Immature natural killer cell (primary cell): Measurements from ENCODE around the gene FUOM. TPM values are rescaled to one million over a fixed set of nuclear protein-coding genes. Genes with fewer than 3 reads are reported as not detected.

Experiments
- DNase-seq, 3 donors: peaks; one replicate each; pipeline ENCODE4 v3.0.0; 2022; ENCODE audit warnings: mixed read lengths in 1 of 3
- H3K27ac Mint-ChIP-seq, 6 donors: one replicate each; pipeline ENCODE4 v1.8.0; 2020; ENCODE audit warnings: mixed read lengths in 6 of 6, mild to moderate bottlenecking in 5 of 6, inconsistent platforms in 4 of 6, moderate library complexity in 3 of 6
- H3K27me3 Mint-ChIP-seq, 3 donors: one replicate each; pipeline ENCODE4 v1.8.0; 2020 to 2021; ENCODE audit warnings: low read depth in 3 of 3, mild to moderate bottlenecking in 3 of 3, mixed read lengths in 3 of 3, moderate library complexity in 3 of 3, inconsistent platforms in 1 of 3
- H3K36me3 Mint-ChIP-seq, 3 donors: one replicate each; pipeline ENCODE4 v1.8.0; 2020; ENCODE audit warnings: mixed read lengths in 3 of 3, inconsistent platforms in 2 of 3, mild to moderate bottlenecking in 2 of 3
- H3K4me1 Mint-ChIP-seq, 2 donors: one replicate each; pipeline ENCODE4 v1.8.0; 2020; ENCODE audit warnings: inconsistent platforms in 2 of 2, mild to moderate bottlenecking in 2 of 2, mixed read lengths in 2 of 2, moderate library complexity in 1 of 2
- H3K4me3 Mint-ChIP-seq, 5 donors: one replicate each; pipeline ENCODE4 v1.8.0; 2020; ENCODE audit warnings: mild to moderate bottlenecking in 5 of 5, mixed read lengths in 5 of 5, inconsistent platforms in 3 of 5, moderate library complexity in 3 of 5
- H3K9me3 Mint-ChIP-seq, 6 donors: one replicate each; pipeline ENCODE4 v1.8.0; 2020; ENCODE audit warnings: mild to moderate bottlenecking in 6 of 6, mixed read lengths in 6 of 6, inconsistent platforms in 4 of 6, moderate library complexity in 3 of 6
- polyA plus RNA-seq, 3 donors: library from polyadenylated mRNA; unstranded; fragments of 300-500 nt; fragmentation: Illumina TruSeq; gene quantifications; one replicate each; pipeline ENCODE4 v1.2.3, GENCODE V29; 2021

Gene FUOM
- polyA plus RNA-seq, 3 donors from 2014 or later = 12.3 to 28.7 (median 17.5) TPM

- H3K4me3 Mint-ChIP-seq = no peak overlapping the region
- H3K36me3 Mint-ChIP-seq = no peaks in the 10 kb centered on the region
- H3K9me3 Mint-ChIP-seq = no peaks in the 10 kb centered on the region
- peaks cover 6 to 23% (median 9%) of the 10 kb centered on the region in 3 donors for H3K27me3 Mint-ChIP-seq
- H3K4me1 Mint-ChIP-seq = no peaks in the 10 kb centered on the region
- no peak for DNase-seq
- H3K27ac Mint-ChIP-seq = no peak overlapping the region
Observed at GRCh38 chr10:133346413-133346812, 11.4 kb downstream of the FUOM start.

GRCh38 chr10:133344236-133344635 lies 13.6 kb downstream of the FUOM start:
- H3K36me3 Mint-ChIP-seq = no peaks in the 10 kb centered on the region
- H3K4me1 Mint-ChIP-seq = no peaks in the 10 kb centered on the region
- no peak overlapping the region for H3K4me3 Mint-ChIP-seq
- no peaks in the 10 kb centered on the region for H3K9me3 Mint-ChIP-seq
- H3K27ac Mint-ChIP-seq = no peak overlapping the region
- H3K27me3 Mint-ChIP-seq = peaks cover 8 to 21% (median 9%) of the 10 kb centered on the region in 3 donors
- DNase-seq = no peak

DNA sequence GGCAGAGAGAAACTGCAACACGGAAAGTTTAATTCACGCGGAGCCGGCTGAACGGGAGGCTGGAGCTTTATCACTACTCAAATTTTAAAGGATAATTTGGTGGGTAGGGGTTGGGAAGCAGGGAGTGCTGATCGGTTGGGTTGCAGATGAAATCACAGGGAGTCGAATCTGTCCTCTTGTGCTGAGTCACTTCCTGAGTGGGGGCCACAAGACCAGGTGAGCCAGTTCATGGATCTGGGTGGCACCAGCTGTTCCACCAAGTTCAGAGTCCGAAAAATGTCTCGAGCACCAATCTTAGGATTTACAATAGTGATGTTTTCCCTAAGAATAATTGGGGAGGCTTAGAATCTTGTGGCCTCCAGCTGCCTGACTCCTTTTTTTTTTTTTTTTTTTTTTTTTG lies 14.3 kb downstream of the FUOM start:
- H3K36me3 Mint-ChIP-seq = no peaks in the 10 kb centered on the region
- H3K4me3 Mint-ChIP-seq = no peak overlapping the region
- peaks cover 7 to 21% (median 9%) of the 10 kb centered on the region in 3 donors for H3K27me3 Mint-ChIP-seq
- DNase-seq = no peak
- no peaks in the 10 kb centered on the region for H3K9me3 Mint-ChIP-seq
- no peaks in the 10 kb centered on the region for H3K4me1 Mint-ChIP-seq
- no peak overlapping the region for H3K27ac Mint-ChIP-seq

DNA sequence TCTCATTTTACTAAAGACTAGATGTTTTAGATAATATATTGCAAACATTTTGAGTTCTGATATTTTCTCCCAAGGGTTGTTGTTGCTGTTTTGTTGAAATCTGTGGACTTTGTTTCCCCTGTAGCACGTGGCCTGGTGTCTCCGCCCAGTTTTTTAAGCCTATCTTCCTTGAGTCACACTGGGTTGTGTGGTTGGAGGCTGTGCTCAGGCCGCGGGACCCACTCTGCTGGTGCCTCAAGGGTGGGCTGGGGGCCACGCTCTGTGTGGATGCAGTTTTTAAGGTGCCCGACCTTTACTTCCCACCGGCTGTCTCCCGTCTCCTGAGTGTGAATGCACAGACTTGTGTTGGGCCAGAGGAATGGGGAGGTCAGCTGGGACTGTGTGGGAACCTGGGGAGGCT lies 14.9 kb downstream of the FUOM start:
- no peaks in the 10 kb centered on the region for H3K9me3 Mint-ChIP-seq
- H3K27me3 Mint-ChIP-seq = peaks cover 7 to 21% (median 9%) of the 10 kb centered on the region in 3 donors
- H3K36me3 Mint-ChIP-seq = no peaks in the 10 kb centered on the region
- H3K4me3 Mint-ChIP-seq = no peak overlapping the region
- no peak for DNase-seq
- H3K27ac Mint-ChIP-seq = no peak overlapping the region
- no peaks in the 10 kb centered on the region for H3K4me1 Mint-ChIP-seq

DNA sequence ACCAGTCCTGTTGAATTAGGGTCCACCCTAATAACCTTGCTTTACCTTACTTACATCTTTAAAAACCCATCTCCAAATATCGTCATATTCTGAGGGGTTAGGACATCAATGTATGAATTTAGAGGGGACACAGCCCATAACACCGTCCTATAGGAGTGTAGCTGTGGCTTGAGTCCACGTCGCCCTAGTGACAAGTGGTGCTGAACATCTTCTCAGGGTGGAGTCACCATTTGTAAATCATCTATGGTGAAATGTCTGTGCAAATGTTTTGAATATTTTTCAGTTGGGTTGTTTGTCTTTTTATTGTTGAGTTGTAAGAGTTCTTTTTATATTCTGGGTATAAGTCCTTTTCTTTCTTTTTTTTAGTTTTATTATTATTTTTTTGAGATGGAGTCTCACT lies 15.8 kb downstream of the FUOM start:
- Mint-ChIP-seq H3K27ac (no peak overlapping the region), H3K4me3 (no peak overlapping the region), H3K27me3 (peaks cover 7 to 21% (median 9%) of the 10 kb centered on the region in 3 donors)

DNA sequence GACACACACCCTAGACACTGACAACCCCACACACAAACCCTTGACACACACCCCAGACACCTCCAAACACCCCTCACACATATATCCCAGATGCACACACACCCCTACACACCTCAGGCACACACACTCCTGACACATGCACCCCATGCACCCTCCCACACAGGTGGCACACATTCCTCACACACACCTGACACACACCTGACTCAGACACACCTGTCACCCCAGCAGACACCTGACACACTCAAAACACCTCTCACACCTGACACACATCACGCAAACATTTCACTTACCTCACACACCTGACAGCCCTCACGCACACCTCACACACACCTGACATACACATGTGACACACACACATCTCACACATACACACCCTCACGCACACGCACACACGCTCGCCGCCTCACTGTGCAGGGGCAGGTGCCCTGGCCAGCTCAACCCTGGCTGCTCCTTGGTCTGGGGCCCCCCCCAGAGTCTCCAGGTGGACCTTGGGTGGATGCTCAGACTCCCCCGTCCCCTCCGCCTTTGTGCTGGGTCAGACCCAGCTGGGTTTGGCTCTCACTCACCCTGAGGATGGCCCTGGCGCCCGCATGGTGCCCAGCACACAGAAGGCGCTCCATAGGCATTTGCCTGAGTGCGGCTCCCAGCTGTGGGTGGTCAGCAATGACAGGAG lies 18.0 kb downstream of the FUOM start:
- Mint-ChIP-seq H3K9me3 (no peaks in the 10 kb centered on the region), H3K27ac (no peak overlapping the region), H3K4me3 (no peak overlapping the region), H3K36me3 (no peaks in the 10 kb centered on the region), H3K4me1 (peaks cover 0 to 2% of the 10 kb centered on the region in 2 donors), H3K27me3 (peaks cover 7 to 15% (median 11%) of the 10 kb centered on the region in 3 donors)
- no peak for DNase-seq

More for the DNA sequence above, 15.8 kb downstream of the FUOM start:
- H3K4me1 Mint-ChIP-seq = no peaks in the 10 kb centered on the region
- no peak for DNase-seq
- no peaks in the 10 kb centered on the region for H3K36me3 Mint-ChIP-seq
- no peaks in the 10 kb centered on the region for H3K9me3 Mint-ChIP-seq

DNA sequence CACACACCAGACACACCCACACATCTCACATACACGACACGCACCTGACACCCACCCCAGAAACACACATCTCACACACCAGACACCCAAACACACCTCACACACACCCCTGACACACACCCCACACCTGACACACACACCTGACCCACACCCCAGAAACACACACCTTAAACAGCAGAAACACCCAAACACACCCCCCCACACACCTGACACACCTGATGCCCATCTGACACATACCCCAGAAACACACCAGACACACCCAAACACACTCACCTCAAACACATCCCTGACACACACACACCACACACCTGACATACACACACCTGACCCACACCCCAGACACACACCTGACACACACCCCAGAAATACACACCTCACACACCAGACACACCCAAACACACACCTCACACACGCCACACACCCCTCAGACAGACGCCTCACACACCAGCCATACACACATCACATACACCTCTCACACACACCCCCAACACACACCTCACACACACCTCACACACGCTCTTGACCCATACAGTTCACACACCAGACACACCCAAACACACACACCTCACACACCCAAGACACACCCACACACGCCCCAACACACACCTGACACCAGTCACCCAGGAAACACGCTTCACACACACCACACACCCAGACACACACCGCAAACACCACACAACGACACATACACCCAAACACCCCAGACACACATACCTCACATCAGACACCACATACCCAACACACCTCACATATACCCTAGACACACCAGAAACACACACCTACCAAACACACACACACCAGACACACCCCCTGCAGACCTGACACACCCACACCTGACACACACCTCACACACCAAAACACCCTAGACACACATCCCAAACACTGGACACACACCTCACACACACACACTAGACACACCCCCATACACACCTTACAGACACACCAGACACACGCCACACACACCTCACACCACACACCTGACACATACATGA lies 19.4 kb downstream of the FUOM start:
- Mint-ChIP-seq H3K9me3 (no peaks in the 10 kb centered on the region), H3K27me3 (peaks cover 8 to 13% (median 10%) of the 10 kb centered on the region in 3 donors), H3K36me3 (no peaks in the 10 kb centered on the region), H3K4me3 (no peak overlapping the region), H3K27ac (no peak overlapping the region), H3K4me1 (peaks cover 0 to 2% of the 10 kb centered on the region in 2 donors)
- DNase-seq = no peak

DNA sequence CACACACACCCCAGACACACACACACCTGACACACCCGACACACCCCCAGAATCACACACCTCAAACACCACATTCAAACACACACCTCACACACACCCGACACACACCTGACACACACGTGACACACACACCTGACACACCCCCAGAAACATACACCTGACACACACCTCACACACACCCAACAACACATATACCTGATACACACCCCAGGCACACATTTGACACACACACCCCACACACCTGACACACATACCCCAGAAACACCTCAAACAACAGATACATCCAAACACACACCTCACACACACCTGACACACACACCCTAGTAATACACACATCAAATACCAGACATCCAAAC lies 20.5 kb downstream of the FUOM start:
- no peak for DNase-seq
- Mint-ChIP-seq H3K36me3 (no peaks in the 10 kb centered on the region), H3K4me1 (peaks cover 0 to 2% of the 10 kb centered on the region in 2 donors), H3K4me3 (no peak overlapping the region), H3K9me3 (no peaks in the 10 kb centered on the region), H3K27me3 (peaks cover 9 to 12% (median 12%) of the 10 kb centered on the region in 3 donors), H3K27ac (no peak overlapping the region)

- H3K36me3 Mint-ChIP-seq = no peaks in the 10 kb centered on the region
- peak within 1 kb of the TSS; percentile 61 to 73 (median 69) for H3K4me3 Mint-ChIP-seq
- peaks cover 3 to 18% (median 10%) of the 10 kb centered on the region in 3 donors for H3K27me3 Mint-ChIP-seq
- peak within 1 kb of the TSS in 5 of 6 donors; percentile 62 to 91 (median 78) for H3K27ac Mint-ChIP-seq
- no peaks in the 10 kb centered on the region for H3K9me3 Mint-ChIP-seq
- DNase-seq = peak; percentile 88 to 89 (median 88)
- H3K4me1 Mint-ChIP-seq = peaks cover 0 to 2% of the 10 kb centered on the region in 2 donors
Observed at GRCh38 chr10:133336577-133337369, 21.0 kb downstream of the FUOM start, which contains the start of gene CALY. Gene CALY, minus strand, starts transcription at chr10:133336896. Its CDS starts 7,907 bp downstream, at chr10:133328989.

DNA sequence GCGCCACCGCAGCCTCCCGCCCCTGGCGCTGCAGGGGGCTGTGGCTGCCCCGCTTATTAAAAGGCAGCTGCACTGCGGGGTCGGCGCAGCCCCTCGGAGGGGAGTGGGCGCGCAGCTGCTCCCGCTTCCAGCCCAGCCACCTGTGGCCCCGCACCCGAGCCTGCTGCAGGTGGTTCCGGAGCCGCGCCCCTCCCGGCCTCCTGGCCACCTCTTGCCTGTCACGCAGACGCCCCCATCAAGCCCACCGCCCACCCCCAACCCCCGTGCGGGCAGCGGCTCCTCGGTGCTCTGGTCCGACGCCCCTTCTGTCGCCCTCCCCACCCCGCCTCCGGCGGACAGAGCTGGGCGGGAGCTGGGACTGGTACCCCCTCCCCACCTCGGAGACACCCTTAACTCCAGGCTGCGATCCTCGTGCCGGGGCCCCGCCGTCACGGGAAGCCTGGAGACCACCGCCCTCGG lies 21.7 kb downstream of the FUOM start:
- no peaks in the 10 kb centered on the region for H3K9me3 Mint-ChIP-seq
- H3K27me3 Mint-ChIP-seq = peaks cover 0 to 15% (median 10%) of the 10 kb centered on the region in 3 donors
- no peak overlapping the region for H3K27ac Mint-ChIP-seq
- no peak for DNase-seq
- no peaks in the 10 kb centered on the region for H3K36me3 Mint-ChIP-seq
- peaks cover 0 to 2% of the 10 kb centered on the region in 2 donors for H3K4me1 Mint-ChIP-seq
- no peak overlapping the region for H3K4me3 Mint-ChIP-seq

DNA sequence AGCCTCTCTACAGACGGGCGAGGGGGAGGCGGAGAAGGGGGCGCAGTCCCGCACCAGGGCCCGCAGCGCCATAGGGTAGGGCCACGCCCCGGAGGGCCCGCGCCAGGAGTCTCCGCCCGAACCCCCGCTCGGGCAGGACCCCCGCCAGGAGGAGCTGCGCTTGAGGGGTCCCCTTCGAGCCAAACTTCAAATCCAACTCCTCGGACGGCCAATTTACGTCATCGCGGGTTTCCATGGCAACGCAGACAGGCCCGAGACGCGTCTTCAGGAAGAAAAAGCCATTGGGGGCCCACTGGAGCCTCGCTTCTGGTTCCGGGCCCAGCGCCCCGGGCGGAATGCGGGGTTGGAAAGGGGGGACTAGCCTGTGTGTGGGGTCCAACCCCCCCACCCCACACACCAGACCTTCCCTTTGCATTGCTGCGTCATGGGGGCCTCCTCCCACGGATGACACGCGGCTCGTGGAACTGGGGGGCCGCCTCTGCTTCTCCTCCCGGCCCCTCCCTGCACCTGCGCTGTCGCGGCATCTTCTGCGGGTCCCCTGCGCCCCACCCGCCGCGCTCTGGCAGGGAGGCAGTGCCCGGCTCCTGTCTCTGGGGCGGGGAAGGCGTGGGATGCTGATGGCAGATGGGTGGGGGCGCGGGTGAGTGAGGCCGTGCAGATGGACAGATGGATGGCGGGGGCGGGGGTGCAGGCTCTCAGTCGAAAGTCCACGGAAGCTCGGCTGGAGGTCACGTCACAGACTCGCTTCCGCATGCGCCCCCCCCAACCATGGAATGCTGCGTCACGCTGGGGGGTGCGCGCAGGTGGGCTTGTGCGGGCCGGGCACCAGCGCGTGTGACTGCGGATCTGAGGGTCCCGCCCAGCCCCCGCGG lies 22.3 kb downstream of the FUOM start:
- peak; percentile 79 to 83 (median 80) for DNase-seq
- H3K27ac Mint-ChIP-seq = peak overlapping the region in 5 of 6 donors; percentile 62 to 78 (median 76)
- peak overlapping the region; percentile 61 to 73 (median 69) for H3K4me3 Mint-ChIP-seq
- H3K27me3 Mint-ChIP-seq = peaks cover 4 to 17% (median 10%) of the 10 kb centered on the region in 3 donors
- no peaks in the 10 kb centered on the region for H3K9me3 Mint-ChIP-seq
- H3K4me1 Mint-ChIP-seq = peaks cover 0 to 2% of the 10 kb centered on the region in 2 donors
- no peaks in the 10 kb centered on the region for H3K36me3 Mint-ChIP-seq

- peaks cover 0 to 2% of the 10 kb centered on the region in 2 donors for H3K4me1 Mint-ChIP-seq
- H3K4me3 Mint-ChIP-seq = peak overlapping the region; percentile 56 to 82 (median 75)
- H3K36me3 Mint-ChIP-seq = no peaks in the 10 kb centered on the region
- DNase-seq = no peak
- no peaks in the 10 kb centered on the region for H3K9me3 Mint-ChIP-seq
- peak overlapping the region in 5 of 6 donors; percentile 62 to 87 (median 78) for H3K27ac Mint-ChIP-seq
- H3K27me3 Mint-ChIP-seq = peaks cover 7 to 18% (median 10%) of the 10 kb centered on the region in 3 donors
Observed at GRCh38 chr10:133334503-133335245, 23.1 kb downstream of the FUOM start.
